Measurements from ENCODE around the gene GPR150.
A peak's percentile ranks its signal among the peaks of the same experiment; 100 is the strongest.

Gene GPR150

DNA sequence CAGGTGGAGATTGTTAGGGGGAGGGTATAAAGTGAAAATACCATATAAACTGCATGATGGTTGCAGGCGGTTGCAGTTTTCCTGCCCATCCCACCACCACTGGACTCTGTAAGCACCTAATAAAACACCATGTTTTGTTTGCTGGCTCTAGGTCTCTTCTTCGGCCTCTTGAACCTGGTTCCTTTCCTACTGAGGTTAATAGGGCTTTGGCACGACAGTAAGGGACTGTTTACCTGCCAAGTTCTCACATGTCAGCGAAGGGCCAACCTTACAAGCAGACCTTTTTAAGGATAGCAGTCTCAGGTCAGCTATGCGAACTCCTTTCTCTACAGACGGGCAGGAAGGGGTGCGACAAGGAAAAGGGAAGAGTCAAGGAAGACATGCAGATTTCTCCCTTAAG, 23.3 kb downstream of the GPR150 start (continued):
- TF ChIP-seq ZSCAN30 (tag by site-specific recombination; IDR thresholded peaks at IDR 0.05) = no peak
- TF ChIP-seq ZBTB8A (tag by site-specific recombination; IDR thresholded peaks at IDR 0.05) = no peak
- no peak for TF ChIP-seq ZNF530 (tag by site-specific recombination; IDR thresholded peaks at IDR 0.05; ENCODE audit: low read depth)
- no peak for TF ChIP-seq ZNF24 (tag by site-specific recombination; IDR thresholded peaks at IDR 0.05)
- TF ChIP-seq ZNF341 (tag by site-specific recombination; IDR thresholded peaks at IDR 0.05; ENCODE audit: low read depth) = no peak
- TF ChIP-seq GLIS1 (tag by site-specific recombination; IDR thresholded peaks at IDR 0.05) = no peak
- TF ChIP-seq, protein P1, sequence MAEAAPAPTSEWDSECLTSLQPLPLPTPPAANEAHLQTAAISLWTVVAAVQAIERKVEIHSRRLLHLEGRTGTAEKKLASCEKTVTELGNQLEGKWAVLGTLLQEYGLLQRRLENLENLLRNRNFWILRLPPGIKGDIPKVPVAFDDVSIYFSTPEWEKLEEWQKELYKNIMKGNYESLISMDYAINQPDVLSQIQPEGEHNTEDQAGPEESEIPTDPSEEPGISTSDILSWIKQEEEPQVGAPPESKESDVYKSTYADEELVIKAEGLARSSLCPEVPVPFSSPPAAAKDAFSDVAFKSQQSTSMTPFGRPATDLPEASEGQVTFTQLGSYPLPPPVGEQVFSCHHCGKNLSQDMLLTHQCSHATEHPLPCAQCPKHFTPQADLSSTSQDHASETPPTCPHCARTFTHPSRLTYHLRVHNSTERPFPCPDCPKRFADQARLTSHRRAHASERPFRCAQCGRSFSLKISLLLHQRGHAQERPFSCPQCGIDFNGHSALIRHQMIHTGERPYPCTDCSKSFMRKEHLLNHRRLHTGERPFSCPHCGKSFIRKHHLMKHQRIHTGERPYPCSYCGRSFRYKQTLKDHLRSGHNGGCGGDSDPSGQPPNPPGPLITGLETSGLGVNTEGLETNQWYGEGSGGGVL (tag by site-specific recombination; IDR thresholded peaks at IDR 0.05) = no peak
- TF ChIP-seq ZNF394 (tag by site-specific recombination; IDR thresholded peaks at IDR 0.05; ENCODE audit: borderline replicate concordance) = no peak
- no peak for TF ChIP-seq ZNF837 (tag by site-specific recombination; IDR thresholded peaks at IDR 0.05)
- no peak for TF ChIP-seq SP2 (tag by site-specific recombination; IDR thresholded peaks at IDR 0.05)
- TF ChIP-seq SP7 (tag by site-specific recombination; IDR thresholded peaks at IDR 0.05) = no peak
- no peak for TF ChIP-seq ZBTB1 (tag by site-specific recombination; IDR thresholded peaks at IDR 0.05)
- no peak for TF ChIP-seq ZNF529 (tag by site-specific recombination; IDR thresholded peaks at IDR 0.05; ENCODE audit: insufficient replicate concordance)

DNA sequence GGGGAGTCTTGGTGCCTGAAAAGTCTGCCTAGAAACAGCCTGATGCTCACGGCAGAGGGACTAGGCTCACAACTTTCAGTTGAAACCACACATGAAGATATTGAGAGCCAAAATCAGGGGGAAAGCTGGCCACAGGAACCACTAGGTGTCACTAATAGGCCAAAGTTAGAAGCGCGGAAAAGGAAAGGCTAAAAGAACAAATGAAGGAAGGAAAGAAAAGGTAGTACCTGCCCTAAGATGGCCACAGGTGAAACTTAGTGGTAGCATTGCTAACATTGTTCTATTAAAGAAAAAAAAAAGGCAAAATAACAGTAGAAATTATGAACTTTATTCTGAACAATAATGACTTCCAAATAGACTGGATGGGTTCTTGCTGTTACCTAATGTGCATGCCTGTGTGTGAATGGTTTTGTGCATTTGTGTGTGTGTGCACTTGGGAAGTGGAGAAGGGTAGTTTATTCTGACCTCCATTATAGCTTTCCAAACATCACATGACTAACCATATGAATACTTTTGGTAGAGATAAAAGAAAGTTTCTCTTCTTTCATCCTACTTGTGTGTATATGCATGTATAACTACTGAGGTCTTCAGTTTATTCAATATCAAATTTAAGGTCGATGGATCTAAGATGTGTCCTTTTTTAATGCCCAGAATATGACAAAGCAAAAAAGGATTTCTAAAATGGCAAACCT, 24.6 kb downstream of the GPR150 start:
- Histone ChIP-seq H3K9me3 (ENCODE audit: control insufficient read depth, insufficient read depth, low read depth, low read length) (no peaks in the 10 kb centered on the region), H3K27ac (ENCODE audit: extremely low read depth, low read depth, low read length) (no peak overlapping the region), H3K4me3 (ENCODE audit: low read depth, low read length) (no peak overlapping the region), H3K4me1 (ENCODE audit: control insufficient read depth, insufficient read depth, low read length) (peaks cover 5% of the 10 kb centered on the region; the same call in 1 of the 2 replicates), H3K36me3 (ENCODE audit: control insufficient read depth in 2 of 2, insufficient read depth in 1 of 2, low read length in 2 of 2) (no peaks in the 10 kb centered on the region)
- ChIA-PET CTCF (interaction anchor here (0.6 to 7.4 kb wide), 32 partner anchors 13 to 696 kb away, joined by 3 to 64 read pairs (median 5); partner anchors contain the start of genes GLRX, MCTP1 and RHOBTB3), POLR2A (interaction anchor here (0.7 to 1.4 kb wide), 3 partner anchors 90 to 949 kb away, joined by 3 to 5 read pairs (median 3); partner anchors contain the start of genes ARSK and SKIC3)
- no peak for TF ChIP-seq ZNF777 (tag by site-specific recombination; IDR thresholded peaks at IDR 0.05; ENCODE audit: borderline replicate concordance)
- TF ChIP-seq, protein P2, sequence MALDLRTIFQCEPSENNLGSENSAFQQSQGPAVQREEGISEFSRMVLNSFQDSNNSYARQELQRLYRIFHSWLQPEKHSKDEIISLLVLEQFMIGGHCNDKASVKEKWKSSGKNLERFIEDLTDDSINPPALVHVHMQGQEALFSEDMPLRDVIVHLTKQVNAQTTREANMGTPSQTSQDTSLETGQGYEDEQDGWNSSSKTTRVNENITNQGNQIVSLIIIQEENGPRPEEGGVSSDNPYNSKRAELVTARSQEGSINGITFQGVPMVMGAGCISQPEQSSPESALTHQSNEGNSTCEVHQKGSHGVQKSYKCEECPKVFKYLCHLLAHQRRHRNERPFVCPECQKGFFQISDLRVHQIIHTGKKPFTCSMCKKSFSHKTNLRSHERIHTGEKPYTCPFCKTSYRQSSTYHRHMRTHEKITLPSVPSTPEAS (tag by site-specific recombination; IDR thresholded peaks at IDR 0.05) = peak; percentile 74
- no peak for TF ChIP-seq ZNF214 (tag by site-specific recombination; IDR thresholded peaks at IDR 0.05; ENCODE audit: borderline replicate concordance)
- no peak for TF ChIP-seq ZNF311 (tag by site-specific recombination; IDR thresholded peaks at IDR 0.05; ENCODE audit: borderline replicate concordance)
- no peak for TF ChIP-seq ZBTB1 (tag by site-specific recombination; IDR thresholded peaks at IDR 0.05)
- TF ChIP-seq, protein P3, sequence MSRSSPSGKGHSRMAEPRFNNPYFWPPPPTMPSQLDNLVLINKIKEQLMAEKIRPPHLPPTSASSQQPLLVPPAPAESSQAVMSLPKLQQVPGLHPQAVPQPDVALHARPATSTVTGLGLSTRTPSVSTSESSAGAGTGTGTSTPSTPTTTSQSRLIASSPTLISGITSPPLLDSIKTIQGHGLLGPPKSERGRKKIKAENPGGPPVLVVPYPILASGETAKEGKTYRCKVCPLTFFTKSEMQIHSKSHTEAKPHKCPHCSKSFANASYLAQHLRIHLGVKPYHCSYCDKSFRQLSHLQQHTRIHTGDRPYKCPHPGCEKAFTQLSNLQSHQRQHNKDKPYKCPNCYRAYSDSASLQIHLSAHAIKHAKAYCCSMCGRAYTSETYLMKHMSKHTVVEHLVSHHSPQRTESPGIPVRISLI (tag by site-specific recombination; IDR thresholded peaks at IDR 0.05) = no peak
- TF ChIP-seq ZNF785 (tag by site-specific recombination; IDR thresholded peaks at IDR 0.05) = no peak
- TF ChIP-seq ZNF433 (tag by site-specific recombination; IDR thresholded peaks at IDR 0.05; ENCODE audit: low read depth) = no peak
- no peak for TF ChIP-seq SALL2 (tag by site-specific recombination; IDR thresholded peaks at IDR 0.05; ENCODE audit: borderline replicate concordance)
- TF ChIP-seq ZNF48 (tag by site-specific recombination; IDR thresholded peaks at IDR 0.05) = no peak
- TF ChIP-seq, protein P4, sequence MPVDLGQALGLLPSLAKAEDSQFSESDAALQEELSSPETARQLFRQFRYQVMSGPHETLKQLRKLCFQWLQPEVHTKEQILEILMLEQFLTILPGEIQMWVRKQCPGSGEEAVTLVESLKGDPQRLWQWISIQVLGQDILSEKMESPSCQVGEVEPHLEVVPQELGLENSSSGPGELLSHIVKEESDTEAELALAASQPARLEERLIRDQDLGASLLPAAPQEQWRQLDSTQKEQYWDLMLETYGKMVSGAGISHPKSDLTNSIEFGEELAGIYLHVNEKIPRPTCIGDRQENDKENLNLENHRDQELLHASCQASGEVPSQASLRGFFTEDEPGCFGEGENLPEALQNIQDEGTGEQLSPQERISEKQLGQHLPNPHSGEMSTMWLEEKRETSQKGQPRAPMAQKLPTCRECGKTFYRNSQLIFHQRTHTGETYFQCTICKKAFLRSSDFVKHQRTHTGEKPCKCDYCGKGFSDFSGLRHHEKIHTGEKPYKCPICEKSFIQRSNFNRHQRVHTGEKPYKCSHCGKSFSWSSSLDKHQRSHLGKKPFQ (tag by site-specific recombination; IDR thresholded peaks at IDR 0.05) = no peak
- no peak for TF ChIP-seq ZFHX2 (tag by site-specific recombination; conservative IDR thresholded peaks at IDR 0.05)
- TF ChIP-seq ZNF596 (tag by site-specific recombination; IDR thresholded peaks at IDR 0.05) = no peak
- TF ChIP-seq ZNF133 (tag by site-specific recombination; IDR thresholded peaks at IDR 0.05) = no peak
- no peak for TF ChIP-seq ZNF791 (tag by site-specific recombination; IDR thresholded peaks at IDR 0.05)
- no peak for TF ChIP-seq HOXA7 (CRISPR knock-in tag; IDR thresholded peaks at IDR 0.05; ENCODE audit: borderline replicate concordance)
- TF ChIP-seq ZNF138 (tag by site-specific recombination; IDR thresholded peaks at IDR 0.05; ENCODE audit: borderline replicate concordance) = no peak
- TF ChIP-seq, protein P5, sequence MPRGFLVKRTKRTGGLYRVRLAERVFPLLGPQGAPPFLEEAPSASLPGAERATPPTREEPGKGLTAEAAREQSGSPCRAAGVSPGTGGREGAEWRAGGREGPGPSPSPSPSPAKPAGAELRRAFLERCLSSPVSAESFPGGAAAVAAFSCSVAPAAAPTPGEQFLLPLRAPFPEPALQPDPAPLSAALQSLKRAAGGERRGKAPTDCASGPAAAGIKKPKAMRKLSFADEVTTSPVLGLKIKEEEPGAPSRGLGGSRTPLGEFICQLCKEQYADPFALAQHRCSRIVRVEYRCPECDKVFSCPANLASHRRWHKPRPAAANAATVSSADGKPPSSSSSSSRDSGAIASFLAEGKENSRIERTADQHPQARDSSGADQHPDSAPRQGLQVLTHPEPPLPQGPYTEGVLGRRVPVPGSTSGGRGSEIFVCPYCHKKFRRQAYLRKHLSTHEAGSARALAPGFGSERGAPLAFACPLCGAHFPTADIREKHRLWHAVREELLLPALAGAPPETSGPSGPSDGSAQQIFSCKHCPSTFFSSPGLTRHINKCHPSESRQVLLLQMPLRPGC (tag by site-specific recombination; IDR thresholded peaks at IDR 0.05) = no peak

Measured in HEK293 (cell line).